Thyroid gland (tissue), 4 donors: Measurements from ENCODE around the gene SETX.

Experiments
- CTCF ChIP-seq, 6 experiments: fragments of 200-600 bp in 3 of 6; fragments of 450-650 bp in 3 of 6; sonication (generic) in 3 of 6; IDR thresholded peaks; one replicate each; pipeline ENCODE4 v1.5.1; 2016 to 2019; ENCODE audit warnings: antibody characterized with exemption in 6 of 6, mild to moderate bottlenecking in 2 of 6, inconsistent platforms in 1 of 6, moderate library complexity in 1 of 6
- POLR2A ChIP-seq, 2 donors: fragments of 450-650 bp; IDR thresholded peaks; one replicate each; pipeline ENCODE4 v1.6.1; 2017; ENCODE audit warnings: antibody characterized with exemption in 2 of 2, mild to moderate bottlenecking in 2 of 2, moderate library complexity in 1 of 2

GRCh38 chr9:132214027-132214622, 140.7 kb downstream of the SETX start:
- TF ChIP-seq CTCF (IDR thresholded peaks at IDR 0.05) = peak in 1 of 6 experiments; percentile 11
- no peak for TF ChIP-seq POLR2A (IDR thresholded peaks at IDR 0.05)
